ENCODE results near the gene UVRAG.

- TF ChIP-seq, protein P1, sequence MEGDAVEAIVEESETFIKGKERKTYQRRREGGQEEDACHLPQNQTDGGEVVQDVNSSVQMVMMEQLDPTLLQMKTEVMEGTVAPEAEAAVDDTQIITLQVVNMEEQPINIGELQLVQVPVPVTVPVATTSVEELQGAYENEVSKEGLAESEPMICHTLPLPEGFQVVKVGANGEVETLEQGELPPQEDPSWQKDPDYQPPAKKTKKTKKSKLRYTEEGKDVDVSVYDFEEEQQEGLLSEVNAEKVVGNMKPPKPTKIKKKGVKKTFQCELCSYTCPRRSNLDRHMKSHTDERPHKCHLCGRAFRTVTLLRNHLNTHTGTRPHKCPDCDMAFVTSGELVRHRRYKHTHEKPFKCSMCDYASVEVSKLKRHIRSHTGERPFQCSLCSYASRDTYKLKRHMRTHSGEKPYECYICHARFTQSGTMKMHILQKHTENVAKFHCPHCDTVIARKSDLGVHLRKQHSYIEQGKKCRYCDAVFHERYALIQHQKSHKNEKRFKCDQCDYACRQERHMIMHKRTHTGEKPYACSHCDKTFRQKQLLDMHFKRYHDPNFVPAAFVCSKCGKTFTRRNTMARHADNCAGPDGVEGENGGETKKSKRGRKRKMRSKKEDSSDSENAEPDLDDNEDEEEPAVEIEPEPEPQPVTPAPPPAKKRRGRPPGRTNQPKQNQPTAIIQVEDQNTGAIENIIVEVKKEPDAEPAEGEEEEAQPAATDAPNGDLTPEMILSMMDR (IDR thresholded peaks at IDR 0.05; ENCODE audit: low read depth, low read length, missing input control), result no peak
- no peak for TF ChIP-seq TAF1 (conservative IDR thresholded peaks at IDR 0.05)
- TF ChIP-seq EGR1 (IDR thresholded peaks at IDR 0.05; ENCODE audit: low read depth in 2 of 2), result no peak
- no peak for TF ChIP-seq YY1 (IDR thresholded peaks at IDR 0.05)
- TF ChIP-seq GABPA (IDR thresholded peaks at IDR 0.05 in 1 of 2, conservative IDR thresholded peaks at IDR 0.05 in 1 of 2), result no peak
- no peak for TF ChIP-seq ZBTB33 (IDR thresholded peaks at IDR 0.05)
- TF ChIP-seq RAD21 (IDR thresholded peaks at IDR 0.05), result no peak
- TF ChIP-seq, protein P2, sequence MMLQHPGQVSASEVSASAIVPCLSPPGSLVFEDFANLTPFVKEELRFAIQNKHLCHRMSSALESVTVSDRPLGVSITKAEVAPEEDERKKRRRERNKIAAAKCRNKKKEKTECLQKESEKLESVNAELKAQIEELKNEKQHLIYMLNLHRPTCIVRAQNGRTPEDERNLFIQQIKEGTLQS (IDR thresholded peaks at IDR 0.05), result no peak
- TF ChIP-seq, protein P3, sequence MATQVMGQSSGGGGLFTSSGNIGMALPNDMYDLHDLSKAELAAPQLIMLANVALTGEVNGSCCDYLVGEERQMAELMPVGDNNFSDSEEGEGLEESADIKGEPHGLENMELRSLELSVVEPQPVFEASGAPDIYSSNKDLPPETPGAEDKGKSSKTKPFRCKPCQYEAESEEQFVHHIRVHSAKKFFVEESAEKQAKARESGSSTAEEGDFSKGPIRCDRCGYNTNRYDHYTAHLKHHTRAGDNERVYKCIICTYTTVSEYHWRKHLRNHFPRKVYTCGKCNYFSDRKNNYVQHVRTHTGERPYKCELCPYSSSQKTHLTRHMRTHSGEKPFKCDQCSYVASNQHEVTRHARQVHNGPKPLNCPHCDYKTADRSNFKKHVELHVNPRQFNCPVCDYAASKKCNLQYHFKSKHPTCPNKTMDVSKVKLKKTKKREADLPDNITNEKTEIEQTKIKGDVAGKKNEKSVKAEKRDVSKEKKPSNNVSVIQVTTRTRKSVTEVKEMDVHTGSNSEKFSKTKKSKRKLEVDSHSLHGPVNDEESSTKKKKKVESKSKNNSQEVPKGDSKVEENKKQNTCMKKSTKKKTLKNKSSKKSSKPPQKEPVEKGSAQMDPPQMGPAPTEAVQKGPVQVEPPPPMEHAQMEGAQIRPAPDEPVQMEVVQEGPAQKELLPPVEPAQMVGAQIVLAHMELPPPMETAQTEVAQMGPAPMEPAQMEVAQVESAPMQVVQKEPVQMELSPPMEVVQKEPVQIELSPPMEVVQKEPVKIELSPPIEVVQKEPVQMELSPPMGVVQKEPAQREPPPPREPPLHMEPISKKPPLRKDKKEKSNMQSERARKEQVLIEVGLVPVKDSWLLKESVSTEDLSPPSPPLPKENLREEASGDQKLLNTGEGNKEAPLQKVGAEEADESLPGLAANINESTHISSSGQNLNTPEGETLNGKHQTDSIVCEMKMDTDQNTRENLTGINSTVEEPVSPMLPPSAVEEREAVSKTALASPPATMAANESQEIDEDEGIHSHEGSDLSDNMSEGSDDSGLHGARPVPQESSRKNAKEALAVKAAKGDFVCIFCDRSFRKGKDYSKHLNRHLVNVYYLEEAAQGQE (IDR thresholded peaks at IDR 0.05), result no peak
Measured at GRCh38 chr11:76167590-76167989, 352.6 kb downstream of the UVRAG start.
